GM11168 (cell line): ENCODE measurements around the gene SLC6A6.

Source experiments
- in situ Hi-C: fragments of 300-500 bp; cut with MboI; formaldehyde crosslinking; loops from one replicate; pipeline ENCODE4 v1.12.0; 2022; ENCODE audit warnings: low sequenced_read_pairs; ENCODE audit not compliant: unreplicated experiment

The SLC6A6 gene

GRCh38 chr3:14492948-14493881 is 90.8 kb downstream of the SLC6A6 start:
- in situ Hi-C loops: no loop called here

GRCh38 chr3:14494279-14494972 is 92.0 kb downstream of the SLC6A6 start:
- in situ Hi-C loops: no loop called here

- in situ Hi-C loops: no loop called here
Observed at GRCh38 chr3:14494973-14495300, 92.5 kb downstream of the SLC6A6 start.

- in situ Hi-C loops: no loop called here
Observed at GRCh38 chr3:14496351-14496750, 93.9 kb downstream of the SLC6A6 start.

- in situ Hi-C loops: no loop called here
Observed at GRCh38 chr3:14497321-14497720, 94.9 kb downstream of the SLC6A6 start.

GRCh38 chr3:14502472-14502871 is 100.1 kb downstream of the SLC6A6 start:
- in situ Hi-C loops: no loop called here

- in situ Hi-C loops: no loop called here
Observed at GRCh38 chr3:14503033-14503705, 100.8 kb downstream of the SLC6A6 start.

GRCh38 chr3:14503706-14504065 is 101.3 kb downstream of the SLC6A6 start:
- in situ Hi-C loops: no loop called here

GRCh38 chr3:14505001-14505802 is 102.8 kb downstream of the SLC6A6 start:
- in situ Hi-C loops: no loop called here

GRCh38 chr3:14505803-14506500 is 103.5 kb downstream of the SLC6A6 start:
- in situ Hi-C loops: no loop called here

GRCh38 chr3:14506626-14507304 is 104.4 kb downstream of the SLC6A6 start:
- in situ Hi-C loops: no loop called here

- in situ Hi-C loops: no loop called here
Observed at GRCh38 chr3:14507305-14507741, 104.9 kb downstream of the SLC6A6 start.

GRCh38 chr3:14507757-14508504 is 105.5 kb downstream of the SLC6A6 start:
- in situ Hi-C loops: no loop called here

- in situ Hi-C loops: no loop called here
Observed at GRCh38 chr3:14508505-14508819, 106.1 kb downstream of the SLC6A6 start.

GRCh38 chr3:14508966-14509795 is 106.8 kb downstream of the SLC6A6 start:
- in situ Hi-C loops: no loop called here

GRCh38 chr3:14509796-14510100 is 107.3 kb downstream of the SLC6A6 start:
- in situ Hi-C loops: no loop called here

GRCh38 chr3:14510838-14511622 is 108.6 kb downstream of the SLC6A6 start:
- in situ Hi-C loops: no loop called here
